Left ventricle myocardium inferior (tissue), 1 donor: ENCODE measurements around the gene LITAF. TPM values are rescaled to one million over a fixed set of nuclear protein-coding genes. Genes with fewer than 3 reads are reported as not detected.

Source experiments
- DNase-seq: peaks from one replicate; pipeline ENCODE4 v3.0.0-alpha.2; 2020
- H3K27ac ChIP-seq: fragments of 200-600 bp; replicated peaks from 2 replicates; pipeline ENCODE4 v1.8.0; 2021
- H3K27me3 ChIP-seq: fragments of 200-600 bp; 2 replicates; pipeline ENCODE4 v1.8.0; 2021; ENCODE audit warnings: low read depth
- H3K36me3 ChIP-seq: fragments of 200-600 bp; 2 replicates; pipeline ENCODE4 v1.8.0; 2021
- H3K4me1 ChIP-seq: fragments of 200-600 bp; 2 replicates; pipeline ENCODE4 v1.8.0; 2021
- H3K4me3 ChIP-seq: fragments of 200-600 bp; 2 replicates; pipeline ENCODE4 v1.8.0; 2021; ENCODE audit warnings: mild to moderate bottlenecking, moderate library complexity
- H3K9me3 ChIP-seq: fragments of 200-600 bp; replicated peaks from 2 replicates; pipeline ENCODE4 v1.8.0; 2021
- intact Hi-C: fragments of 100-400 bp; cut with micrococcal nuclease; formaldehyde crosslinking; loops from one replicate; pipeline ENCODE4 v1.11.0; 2022
- total RNA-seq: library from RNA; stranded (reverse); fragmentation: NEBNext Ultra II Directional; extraction: Animal tissue kit (Norgen Biotek cat#: 25700); gene quantifications from one replicate; pipeline ENCODE4 v1.2.1, GENCODE V29; 2021
- TF ChIP-seq, protein P1 (sequence below): fragments of 200-600 bp; IDR thresholded peaks from 2 replicates; pipeline ENCODE4 v1.8.0; 2021; ENCODE audit warnings: antibody characterized with exemption, mild to moderate bottlenecking, borderline replicate concordance
- donor health status: DM: no; HTN: yes; CAD: no; lungs with severe emphysema.

LITAF gene
- total RNA-seq, 1 donor from 2014 or later: 55.6 TPM

DNA sequence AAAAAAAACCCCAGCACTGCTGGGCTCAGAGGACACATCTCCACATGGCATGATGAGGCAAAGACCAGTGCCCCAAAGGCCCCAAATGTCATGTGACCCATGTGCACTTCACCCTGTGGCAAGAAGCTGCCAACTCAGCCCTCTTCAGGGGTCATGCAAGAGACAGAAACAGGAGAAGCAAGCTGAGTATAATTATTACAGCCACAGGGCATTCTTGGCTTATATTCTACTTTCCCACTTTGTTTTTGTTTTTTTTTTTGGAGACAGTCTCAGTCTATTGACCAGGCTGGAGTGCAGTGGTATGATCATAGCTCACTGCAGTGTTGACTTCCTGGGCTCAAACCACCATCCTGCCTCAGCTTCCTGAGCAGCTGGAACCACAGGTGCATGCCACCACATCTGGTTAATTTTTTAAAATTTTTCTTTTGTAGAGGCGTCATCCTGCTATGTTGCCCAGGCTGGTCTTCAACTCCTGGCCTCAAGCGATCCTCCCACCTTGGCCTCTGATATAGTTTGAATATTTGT, 32.7 kb upstream of the LITAF start:
- DNase-seq: no peak
- TF ChIP-seq, protein P1, sequence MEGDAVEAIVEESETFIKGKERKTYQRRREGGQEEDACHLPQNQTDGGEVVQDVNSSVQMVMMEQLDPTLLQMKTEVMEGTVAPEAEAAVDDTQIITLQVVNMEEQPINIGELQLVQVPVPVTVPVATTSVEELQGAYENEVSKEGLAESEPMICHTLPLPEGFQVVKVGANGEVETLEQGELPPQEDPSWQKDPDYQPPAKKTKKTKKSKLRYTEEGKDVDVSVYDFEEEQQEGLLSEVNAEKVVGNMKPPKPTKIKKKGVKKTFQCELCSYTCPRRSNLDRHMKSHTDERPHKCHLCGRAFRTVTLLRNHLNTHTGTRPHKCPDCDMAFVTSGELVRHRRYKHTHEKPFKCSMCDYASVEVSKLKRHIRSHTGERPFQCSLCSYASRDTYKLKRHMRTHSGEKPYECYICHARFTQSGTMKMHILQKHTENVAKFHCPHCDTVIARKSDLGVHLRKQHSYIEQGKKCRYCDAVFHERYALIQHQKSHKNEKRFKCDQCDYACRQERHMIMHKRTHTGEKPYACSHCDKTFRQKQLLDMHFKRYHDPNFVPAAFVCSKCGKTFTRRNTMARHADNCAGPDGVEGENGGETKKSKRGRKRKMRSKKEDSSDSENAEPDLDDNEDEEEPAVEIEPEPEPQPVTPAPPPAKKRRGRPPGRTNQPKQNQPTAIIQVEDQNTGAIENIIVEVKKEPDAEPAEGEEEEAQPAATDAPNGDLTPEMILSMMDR: no peak
- no peaks in the 10 kb centered on the region for H3K27me3 ChIP-seq
- no peak overlapping the region for H3K4me3 ChIP-seq
- no peaks in the 10 kb centered on the region for H3K36me3 ChIP-seq
- peaks cover 3% of the 10 kb centered on the region for H3K4me1 ChIP-seq
- no peaks in the 10 kb centered on the region for H3K9me3 ChIP-seq
- intact Hi-C loops: no loop called here
- H3K27ac ChIP-seq: no peak overlapping the region

DNA sequence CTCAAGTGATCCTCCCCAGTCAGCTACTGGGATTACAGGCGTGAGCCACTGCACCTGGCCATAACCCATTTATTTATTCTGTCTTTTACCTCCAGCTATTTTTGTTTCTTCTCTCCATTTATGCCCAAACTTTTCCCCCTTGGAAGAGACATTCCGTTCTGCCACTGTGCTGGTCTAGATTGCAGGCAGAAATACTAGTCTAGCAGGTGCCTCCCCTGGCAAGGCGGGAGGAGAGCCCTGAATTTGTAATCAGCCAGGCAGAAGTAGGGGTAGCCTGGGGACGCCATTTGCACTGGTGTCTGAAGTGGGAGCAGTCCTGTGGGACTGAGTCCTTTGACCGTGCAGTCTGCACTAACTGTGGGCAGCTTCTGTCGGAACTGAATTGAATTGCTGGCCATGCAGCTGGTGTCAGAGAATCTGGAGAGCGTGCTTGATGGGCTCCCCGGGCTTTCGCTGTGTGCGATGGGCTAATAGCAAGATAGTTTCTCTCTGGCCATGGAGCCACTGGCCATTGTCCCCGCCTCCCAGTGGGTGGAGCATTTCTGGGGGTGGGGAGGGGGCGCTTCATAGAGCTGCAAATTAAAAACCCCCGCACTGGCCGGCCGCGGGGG, 31.5 kb upstream of the LITAF start:
- H3K27me3 ChIP-seq: peaks cover 5% of the 10 kb centered on the region
- H3K36me3 ChIP-seq: no peaks in the 10 kb centered on the region
- H3K9me3 ChIP-seq: no peaks in the 10 kb centered on the region
- H3K27ac ChIP-seq: no peak overlapping the region
- peaks cover 10% of the 10 kb centered on the region for H3K4me1 ChIP-seq
- no peak for DNase-seq
- no peak overlapping the region for H3K4me3 ChIP-seq
- TF ChIP-seq, protein P1: no peak
- intact Hi-C loops: no loop called here

DNA sequence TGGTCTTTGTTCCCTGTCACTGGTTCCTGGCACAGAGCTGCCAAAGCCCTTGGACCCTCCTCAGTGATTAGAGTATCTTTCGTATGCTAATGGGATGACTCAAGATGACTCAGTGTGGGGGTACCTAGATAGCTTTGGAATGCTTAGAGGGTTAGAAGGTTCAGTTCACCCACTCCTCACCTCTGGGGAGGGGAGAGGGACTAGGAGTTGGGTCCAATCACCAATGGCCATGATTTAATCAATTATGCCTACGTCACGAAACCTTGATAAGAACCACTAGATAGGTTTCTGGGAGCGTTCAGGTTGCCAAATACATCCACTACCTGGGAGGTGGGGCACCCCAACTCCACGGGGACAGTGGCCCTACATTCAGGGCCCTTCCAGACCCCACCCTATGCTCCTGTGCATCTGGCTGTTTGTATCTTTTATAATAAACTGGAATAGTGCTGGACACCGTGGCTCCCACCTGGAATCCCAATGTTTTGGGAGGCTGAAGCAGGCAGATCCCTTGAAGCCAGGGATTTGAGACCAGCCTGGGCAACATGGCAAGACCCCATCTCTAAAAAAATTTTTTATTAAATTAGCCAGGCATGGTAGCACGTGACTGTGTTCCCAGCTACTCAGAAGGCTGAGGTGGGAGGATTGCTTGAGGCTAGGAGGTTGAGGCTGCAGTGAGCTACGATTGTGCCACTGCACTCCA, 29.2 kb upstream of the LITAF start:
- Histone ChIP-seq H3K36me3 (no peaks in the 10 kb centered on the region), H3K9me3 (no peaks in the 10 kb centered on the region), H3K4me1 (peaks cover 10% of the 10 kb centered on the region), H3K27ac (no peak overlapping the region), H3K4me3 (no peak overlapping the region), H3K27me3 (peaks cover 17% of the 10 kb centered on the region)
- intact Hi-C loops: no loop called here
- TF ChIP-seq, protein P1: no peak
- no peak for DNase-seq

DNA sequence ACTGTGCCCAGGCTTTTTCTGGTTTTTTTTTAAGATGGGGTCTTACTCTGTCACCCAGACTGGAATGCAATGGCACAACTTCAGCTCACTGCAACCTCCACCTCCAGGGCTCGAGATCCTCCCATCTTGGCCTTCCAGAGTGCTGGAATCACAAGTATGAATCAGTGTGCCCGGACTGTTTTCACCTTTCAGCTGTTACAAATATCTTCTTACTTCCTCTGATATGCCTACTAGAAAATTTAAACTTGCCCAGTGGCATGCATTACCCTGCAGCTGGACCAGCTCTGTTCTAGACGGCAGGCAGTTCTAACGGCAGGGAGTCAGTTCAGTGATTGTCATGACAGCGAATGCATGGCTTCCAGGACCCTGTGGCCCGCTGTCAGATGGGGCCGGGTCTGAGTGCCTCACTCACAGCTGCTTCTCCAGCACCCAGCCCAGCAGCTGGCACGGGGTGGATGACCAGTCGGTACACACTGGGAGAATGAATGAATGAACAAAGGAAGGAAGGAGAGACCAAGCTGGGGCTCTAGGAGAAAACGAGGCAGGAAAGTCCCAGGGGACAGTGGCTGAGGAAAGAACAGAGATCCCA, 28.0 kb upstream of the LITAF start:
- TF ChIP-seq, protein P1: no peak
- Histone ChIP-seq H3K9me3 (no peaks in the 10 kb centered on the region), H3K4me1 (peaks cover 10% of the 10 kb centered on the region), H3K36me3 (no peaks in the 10 kb centered on the region), H3K27ac (no peak overlapping the region), H3K4me3 (no peak overlapping the region), H3K27me3 (peaks cover 17% of the 10 kb centered on the region)
- DNase-seq: no peak
- intact Hi-C loops: no loop called here

DNA sequence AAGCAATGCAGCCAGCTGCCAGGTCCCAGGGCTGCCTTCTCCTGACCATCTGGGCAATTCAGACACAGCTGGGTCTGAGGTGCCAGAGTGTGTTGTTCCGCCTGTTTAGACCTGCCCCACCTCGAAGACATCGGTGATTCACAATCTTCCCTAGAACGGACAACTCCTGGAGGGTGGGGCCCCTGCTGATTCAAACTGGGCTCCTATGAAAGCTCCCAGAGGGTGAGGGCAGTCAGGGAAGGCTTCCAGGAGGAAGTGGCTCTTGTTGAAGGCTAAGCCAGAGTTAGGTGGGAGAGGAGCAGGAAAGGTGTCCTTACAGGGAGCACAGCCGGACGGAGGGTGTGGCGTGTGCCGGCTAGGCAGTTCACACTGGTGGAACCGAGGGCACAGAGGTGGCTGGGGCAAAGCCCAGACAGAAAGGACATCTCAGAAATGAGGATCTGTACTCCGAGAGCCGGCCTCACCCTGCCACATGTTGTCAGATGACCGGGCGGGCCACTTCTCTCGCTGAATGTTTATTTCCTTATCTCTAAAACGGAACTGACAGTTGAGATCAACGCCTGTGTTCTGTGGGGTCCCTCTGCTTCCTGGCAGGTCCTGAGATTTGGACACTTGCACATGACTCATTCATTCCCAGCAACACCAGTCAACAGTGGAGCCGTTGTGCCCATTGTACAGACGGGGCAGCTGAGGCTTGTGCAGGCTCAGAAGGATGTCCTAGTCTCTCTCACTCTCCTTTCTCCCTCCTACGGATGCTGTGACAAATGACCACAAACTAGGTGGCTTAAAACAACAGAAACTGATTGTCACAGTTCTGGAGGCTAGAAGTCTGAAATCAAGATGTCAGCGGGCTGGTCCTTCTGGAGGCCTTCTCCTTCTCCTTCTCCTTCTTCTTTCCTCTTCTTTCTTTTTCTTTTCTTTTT, 26.9 kb upstream of the LITAF start:
- intact Hi-C loops: no loop called here
- peaks cover 17% of the 10 kb centered on the region for H3K27me3 ChIP-seq
- peak; percentile 62 for DNase-seq
- TF ChIP-seq, protein P1: no peak
- peaks cover 7% of the 10 kb centered on the region for H3K4me1 ChIP-seq
- H3K27ac ChIP-seq: peak overlapping the region; percentile 1
- no peaks in the 10 kb centered on the region for H3K9me3 ChIP-seq
- H3K4me3 ChIP-seq: no peak overlapping the region
- H3K36me3 ChIP-seq: no peaks in the 10 kb centered on the region
